GM12872 (cell line): ENCODE data around the gene GRAMD1C.

Experiments
- CTCF ChIP-seq: IDR thresholded peaks from 3 replicates; pipeline ENCODE4 v1.5.1; 2011; ENCODE audit warnings: low read depth, mild to moderate bottlenecking, low read length, moderate library complexity; ENCODE audit not compliant: insufficient read depth

GRAMD1C gene

GRCh38 chr3:113914646-113915045 lies 76.1 kb downstream of the GRAMD1C start:
- no peak for TF ChIP-seq CTCF

- TF ChIP-seq CTCF: no peak
Observed at GRCh38 chr3:113927556-113927955, 89.0 kb downstream of the GRAMD1C start.

- TF ChIP-seq CTCF: no peak
Observed at GRCh38 chr3:113946831-113947230, 108.2 kb downstream of the GRAMD1C start.

GRCh38 chr3:113947372-113948014 lies 108.9 kb downstream of the GRAMD1C start, which contains the start of gene ZDHHC23:
Gene ZDHHC23 (plus strand): TSS chr3:113948013. CDS start chr3:113948803, 790 bp downstream.
- no peak for TF ChIP-seq CTCF

GRCh38 chr3:113948015-113948917 lies 109.7 kb downstream of the GRAMD1C start:
- 0 out of 3 replicates have a peak, but pooled peaks have one; percentile 4 for TF ChIP-seq CTCF

GRCh38 chr3:113952921-113953320 lies 114.3 kb downstream of the GRAMD1C start:
- TF ChIP-seq CTCF: no peak

- no peak for TF ChIP-seq CTCF
Observed at GRCh38 chr3:113953677-113954076, 115.1 kb downstream of the GRAMD1C start.
